IMR-90 (cell line): Measurements from ENCODE around the gene GATA1. TPM values are rescaled to one million over a fixed set of nuclear protein-coding genes. Genes with fewer than 3 reads are reported as not detected.

ENCODE experiments used
- ATAC-seq: fragments of 200-7000 bp; cut with Tn5 transposase; 2 replicates; pipeline ENCODE4 v1.9.1; 2020; ENCODE audit warnings: low read depth, mild to moderate bottlenecking, moderate library complexity
- BruUV-seq: library from RNA; stranded (reverse); fragments of 400-500 nt; replicated peaks from 2 replicates; lab custom pipeline; 2021; lab: Mats Ljungman, UMichigan
- CTCF ChIA-PET: fragments of 300-600 bp; formaldehyde crosslinking; extraction: SDS; loops from one replicate; lab custom pipeline; 2021; ENCODE audit warnings: antibody characterized with exemption; lab: Yijun Ruan, JAX
- POLR2A ChIA-PET: fragments of 300-600 bp; sonication (Branson Sonifier 250); formaldehyde crosslinking; loops from one replicate; lab custom pipeline; 2022; ENCODE audit warnings: antibody characterized with exemption; ENCODE audit not compliant: unreplicated experiment; lab: Charles Lee
- DNase-seq: peaks from one replicate; pipeline ENCODE4 v3.0.0; 2013
- H2AFZ ChIP-seq: replicated peaks from 2 replicates; pipeline ENCODE3; 2013; ENCODE audit warnings: low read length, mild to moderate bottlenecking; ENCODE audit not compliant: poor library complexity
- H2AK5ac ChIP-seq: 2 replicates; pipeline ENCODE4 v1.6.1; 2013; ENCODE audit warnings: low read depth, low read length, inconsistent platforms
- H2AK9ac ChIP-seq: replicated peaks from 2 replicates; pipeline ENCODE3; 2013; ENCODE audit warnings: mild to moderate bottlenecking, low read depth, low read length, moderate library complexity; ENCODE audit not compliant: poor library complexity
- H2BK120ac ChIP-seq: 2 replicates; pipeline ENCODE4 v1.6.1; 2013; ENCODE audit warnings: low read depth, low read length, inconsistent platforms
- H2BK15ac ChIP-seq: 3 replicates; pipeline ENCODE4 v1.6.1; 2013; ENCODE audit warnings: low read depth, low read length, inconsistent platforms
- H2BK20ac ChIP-seq: 2 replicates; pipeline ENCODE4 v1.6.1; 2013; ENCODE audit warnings: low read depth, mild to moderate bottlenecking, inconsistent platforms, low read length, moderate library complexity
- H2BK5ac ChIP-seq: 2 replicates; pipeline ENCODE4 v1.6.1; 2013; ENCODE audit warnings: mild to moderate bottlenecking, low read depth, low read length, inconsistent platforms; ENCODE audit not compliant: poor library complexity, severe bottlenecking
- H3K14ac ChIP-seq: replicated peaks from 2 replicates; pipeline ENCODE4 v1.6.1; 2013; ENCODE audit warnings: low read depth, low read length, inconsistent platforms
- H3K18ac ChIP-seq: 2 replicates; pipeline ENCODE4 v1.6.1; 2013; ENCODE audit warnings: low read depth, low read length, control low read depth
- H3K23ac ChIP-seq: 2 replicates; pipeline ENCODE4 v1.6.1; 2013; ENCODE audit warnings: low read depth, low read length, inconsistent platforms
- H3K27ac ChIP-seq: 2 replicates; pipeline ENCODE4 v1.5.1; 2013; ENCODE audit warnings: mild to moderate bottlenecking, control low read depth, low read length; ENCODE audit not compliant: insufficient read depth
- H3K27me3 ChIP-seq: 2 replicates; pipeline ENCODE4 v1.6.1; 2013; ENCODE audit warnings: low read length; ENCODE audit not compliant: control insufficient read depth, insufficient read depth
- H3K36me3 ChIP-seq: 2 replicates; pipeline ENCODE4 v1.6.1; 2013; ENCODE audit warnings: low read length, mixed read lengths; ENCODE audit not compliant: control insufficient read depth, insufficient read depth
- H3K4ac ChIP-seq: 2 replicates; pipeline ENCODE4 v1.6.1; 2013; ENCODE audit warnings: low read depth, low read length, inconsistent platforms
- H3K4me1 ChIP-seq: 2 replicates; pipeline ENCODE4 v1.6.1; 2013; ENCODE audit warnings: low read length, mixed read lengths; ENCODE audit not compliant: control insufficient read depth, insufficient read depth
- H3K4me2 ChIP-seq: 2 replicates; pipeline ENCODE4 v1.6.1; 2013; ENCODE audit warnings: low read depth, mild to moderate bottlenecking, control low read depth, low read length, moderate library complexity
- H3K4me3 ChIP-seq: 2 replicates; pipeline ENCODE4 v1.5.1; 2013; ENCODE audit warnings: low read depth, mild to moderate bottlenecking, control low read depth, low read length, moderate library complexity; ENCODE audit not compliant: insufficient read depth
- H3K56ac ChIP-seq: 2 replicates; pipeline ENCODE4 v1.6.1; 2013; ENCODE audit warnings: low read length, inconsistent platforms; ENCODE audit not compliant: insufficient read depth; ENCODE audit errors: extremely low read depth
- H3K79me1 ChIP-seq, 2 experiments: 2 replicates each; pipeline ENCODE4 v1.6.1; 2013; ENCODE audit warnings: low read length in 2 of 2, inconsistent platforms in 1 of 2, low read depth in 1 of 2
- H3K9ac ChIP-seq: 2 replicates; pipeline ENCODE4 v1.6.1; 2013; ENCODE audit warnings: low read depth, low read length, control low read depth
- H3K9me1 ChIP-seq: 2 replicates; pipeline ENCODE4 v1.6.1; 2013; ENCODE audit warnings: low read length, inconsistent platforms; ENCODE audit not compliant: insufficient read depth
- H3K9me3 ChIP-seq: 2 replicates; pipeline ENCODE4 v1.6.1; 2013; ENCODE audit warnings: low read length; ENCODE audit not compliant: control insufficient read depth, insufficient read depth
- H4K20me1 ChIP-seq: 2 replicates; pipeline ENCODE4 v1.6.1; 2013; ENCODE audit warnings: low read length, inconsistent platforms; ENCODE audit not compliant: insufficient read depth
- H4K5ac ChIP-seq: 2 replicates; pipeline ENCODE4 v1.6.1; 2013; ENCODE audit warnings: mild to moderate bottlenecking, low read depth, low read length, control low read depth
- H4K8ac ChIP-seq, 2 experiments: 2 replicates each; pipeline ENCODE4 v1.6.1; 2013; ENCODE audit warnings: low read depth in 2 of 2, low read length in 2 of 2, control low read depth in 1 of 2, inconsistent platforms in 1 of 2
- H4K91ac ChIP-seq: 2 replicates; pipeline ENCODE4 v1.6.1; 2013; ENCODE audit warnings: low read depth, low read length, inconsistent platforms; ENCODE audit not compliant: insufficient read depth
- BHLHE40 ChIP-seq: fragments of 150-350 bp; IDR thresholded peaks from 2 replicates; pipeline ENCODE4 v1.6.1; 2016; ENCODE audit warnings: mild to moderate bottlenecking, low read depth, low read length
- CEBPB ChIP-seq: IDR thresholded peaks from 2 replicates; pipeline ENCODE4 v1.6.1; 2012; ENCODE audit warnings: low read depth, low read length, improper control_type of control experiment
- CHD1 ChIP-seq: IDR thresholded peaks from 2 replicates; pipeline ENCODE4 v1.6.1; 2012; ENCODE audit warnings: low read depth, low read length, improper control_type of control experiment
- CTCF ChIP-seq: conservative IDR thresholded peaks from 2 replicates; pipeline ENCODE4 v1.5.1; 2012; ENCODE audit warnings: mild to moderate bottlenecking, low read depth, low read length, improper control_type of control experiment
- ELK1 ChIP-seq: fragments of 150-350 bp; IDR thresholded peaks from 2 replicates; pipeline ENCODE4 v1.6.1; 2016; ENCODE audit warnings: low read depth, mild to moderate bottlenecking, low read length, moderate library complexity, borderline replicate concordance
- FOS ChIP-seq: fragments of 150-350 bp; IDR thresholded peaks from 2 replicates; pipeline ENCODE4 v1.6.1; 2016; ENCODE audit warnings: low read depth, low read length
- MAFK ChIP-seq: IDR thresholded peaks from 2 replicates; pipeline ENCODE4 v1.6.1; 2012; ENCODE audit warnings: low read depth, low read length, improper control_type of control experiment
- MAZ ChIP-seq: IDR thresholded peaks from 2 replicates; pipeline ENCODE4 v1.6.1; 2012; ENCODE audit warnings: low read depth, mild to moderate bottlenecking, low read length, improper control_type of control experiment, moderate library complexity, borderline replicate concordance
- MXI1 ChIP-seq: IDR thresholded peaks from 2 replicates; pipeline ENCODE4 v1.6.1; 2012; ENCODE audit warnings: low read depth, mild to moderate bottlenecking, low read length, moderate library complexity, borderline replicate concordance
- NFE2L2 ChIP-seq: fragments of 150-350 bp; IDR thresholded peaks from 2 replicates; pipeline ENCODE4 v1.6.1; 2016; ENCODE audit warnings: low read depth, mild to moderate bottlenecking, low read length
- POLR2A ChIP-seq: IDR thresholded peaks from 2 replicates; pipeline ENCODE4 v1.6.1; 2012; ENCODE audit warnings: mild to moderate bottlenecking, low read depth, low read length
- RAD21 ChIP-seq: IDR thresholded peaks from 2 replicates; pipeline ENCODE4 v1.6.1; 2012; ENCODE audit warnings: low read length, improper control_type of control experiment
- RCOR1 ChIP-seq: IDR thresholded peaks from 2 replicates; pipeline ENCODE4 v1.6.1; 2012; ENCODE audit warnings: mild to moderate bottlenecking, low read length, improper control_type of control experiment; ENCODE audit not compliant: insufficient replicate concordance
- RFX5 ChIP-seq: IDR thresholded peaks from 2 replicates; pipeline ENCODE4 v1.8.0; 2012; ENCODE audit warnings: low read depth, mild to moderate bottlenecking, low read length, moderate library complexity
- SMC3 ChIP-seq: fragments of 150-350 bp; IDR thresholded peaks from 2 replicates; pipeline ENCODE4 v1.6.1; 2016; ENCODE audit warnings: low read depth, mild to moderate bottlenecking, antibody characterized with exemption, low read length, moderate library complexity
- USF2 ChIP-seq: fragments of 150-350 bp; IDR thresholded peaks from 2 replicates; pipeline ENCODE4 v1.6.1; 2017; ENCODE audit warnings: mild to moderate bottlenecking, antibody characterized with exemption, low read length, low read depth
- WGBS, 2 experiments: methylation state at CpG; one replicate each; pipeline versions ENCODE4 v1.1.5 to v1.1.7; 2013; ENCODE audit warnings: missing lambda C conversion rate in 2 of 2; ENCODE audit not compliant: insufficient read length in 1 of 2; ENCODE audit errors: extremely low coverage in 2 of 2; 5-methylcytosine and 5-hydroxymethylcytosine counted together
- dilution Hi-C: fragments of 300-500 bp; cut with HindIII; formaldehyde crosslinking; loops from one replicate; pipeline ENCODE4 v1.14.3; 2018; ENCODE audit warnings: low sequenced_read_pairs; ENCODE audit not compliant: unreplicated experiment
- in situ Hi-C: fragments of 300-500 bp; cut with MboI; formaldehyde crosslinking; loops from 3 replicates; pipeline ENCODE4 v1.14.3; 2019; ENCODE audit warnings: low sequenced_read_pairs, inconsistent platforms, mixed read lengths
- intact Hi-C: fragments of 100-400 bp; cut with micrococcal nuclease; formaldehyde crosslinking; loops from 2 replicates; pipeline ENCODE4 v1.10.0; 2022
- polyA plus RNA-seq, 3 experiments: library from polyadenylated mRNA; depleted of rRNA; stranded (reverse); fragments of >200 nt; gene quantifications; 2 replicates each; pipeline ENCODE4 v1.2.3, GENCODE V29; 2012; ENCODE audit warnings: low replicate concordance in 1 of 3
- total RNA-seq: library from RNA; depleted of rRNA; stranded (reverse); fragments of >200 nt; gene quantifications from 2 replicates; pipeline ENCODE4 v1.2.3, GENCODE V29; 2012

GATA1 gene
- total and polyA plus RNA-seq, 2 of the 4 experiments (the other 2 are of a cell fraction): not detected

GRCh38 chrX:48749182-48749581 is 37.2 kb upstream of the GATA1 start:
- H3K36me3 ChIP-seq: no peaks in the 10 kb centered on the region
- H2BK5ac ChIP-seq: no peak overlapping the region
- ChIA-PET POLR2A (no interaction called here), CTCF (no interaction called here)
- H3K4me3 ChIP-seq: no peak overlapping the region
- DNase-seq (no peak), ATAC-seq (no peak)
- no peak overlapping the region for H2BK20ac ChIP-seq
- WGBS, 2 experiments: no CpG with 5 or more reads among the region's 5 CpGs
- no peak overlapping the region for H3K23ac ChIP-seq
- no peaks in the 10 kb centered on the region for H3K4me1 ChIP-seq
- no TSS peak for BruUV-seq
- dilution Hi-C loops: no loop called here
- H3K9me1 ChIP-seq: no peaks in the 10 kb centered on the region
- no peak overlapping the region for H3K27ac ChIP-seq
- no peaks in the 10 kb centered on the region for H4K20me1 ChIP-seq
- no peak overlapping the region for H3K56ac ChIP-seq
- H3K9me3 ChIP-seq: no peaks in the 10 kb centered on the region; the same call in 1 of the 2 replicates
- H4K5ac ChIP-seq: no peak overlapping the region
- no peak overlapping the region for H3K14ac ChIP-seq
- no peak overlapping the region for H2BK120ac ChIP-seq
- no peak overlapping the region for H2AFZ ChIP-seq
- intact Hi-C loops: no loop called here
- no peak overlapping the region for H4K91ac ChIP-seq
- H4K8ac ChIP-seq: no peak overlapping the region
- H3K9ac ChIP-seq: no peak overlapping the region
- no peak overlapping the region for H3K4me2 ChIP-seq
- H2AK9ac ChIP-seq: no peak overlapping the region
- peaks cover 13% of the 10 kb centered on the region; the same call in 1 of the 2 replicates for H3K27me3 ChIP-seq
- no peaks in the 10 kb centered on the region for H3K79me1 ChIP-seq
- TF ChIP-seq MAFK: no peak
- no peak for TF ChIP-seq FOS
- TF ChIP-seq SMC3: no peak
- no peak for TF ChIP-seq CEBPB
- no peak for TF ChIP-seq RAD21
- TF ChIP-seq USF2: no peak
- no peak for TF ChIP-seq MXI1
- no peak for TF ChIP-seq CTCF
- no peak for TF ChIP-seq MAZ
- TF ChIP-seq RCOR1: no peak
- TF ChIP-seq POLR2A: no peak
- TF ChIP-seq NFE2L2: no peak
- TF ChIP-seq ELK1: no peak
- TF ChIP-seq BHLHE40: no peak
- TF ChIP-seq CHD1: no peak
- TF ChIP-seq RFX5: no peak
- H2AK5ac ChIP-seq: no peak overlapping the region
- no peak overlapping the region for H3K18ac ChIP-seq
- H3K4ac ChIP-seq: no peak overlapping the region
- H2BK15ac ChIP-seq: no peak overlapping the region
- in situ Hi-C loops: no loop called here
